SK-N-SH treated with all-trans-retinoic acid at 6 μM for 48 hours (cell line): Measurements from ENCODE around the gene FOXC1.

Experiments used
- ATAC-seq: fragments of 200-7000 bp; cut with Tn5 transposase; 3 replicates; pipeline ENCODE4 v1.9.1; 2020; ENCODE audit warnings: mild to moderate bottlenecking, moderate library complexity
- ARNTL ChIP-seq: fragments of 450-650 bp; formaldehyde crosslinking; IDR thresholded peaks from 2 replicates; pipeline ENCODE4 v1.5.0; 2020; ENCODE audit warnings: low read depth, mild to moderate bottlenecking, moderate library complexity, borderline replicate concordance
- BACH2 ChIP-seq: fragments of 250-450 bp; sonication (Bioruptor Pico); IDR thresholded peaks from 2 replicates; pipeline ENCODE4 v1.9.0; 2021; ENCODE audit warnings: mild to moderate bottlenecking, borderline replicate concordance
- CSDC2 ChIP-seq: fragments of 250-450 bp; sonication (Bioruptor Pico); IDR thresholded peaks from 2 replicates; pipeline ENCODE4 v1.5.0; 2020; ENCODE audit warnings: mild to moderate bottlenecking, moderate library complexity
- ESRRG ChIP-seq: fragments of 250-450 bp; sonication (Bioruptor Pico); IDR thresholded peaks from 2 replicates; pipeline ENCODE4 v1.6.1; 2021; ENCODE audit warnings: mild to moderate bottlenecking
- GLIS3 ChIP-seq: fragments of 250-450 bp; sonication (Bioruptor Pico); IDR thresholded peaks from 2 replicates; pipeline ENCODE4 v1.5.0; 2020; ENCODE audit warnings: mild to moderate bottlenecking, moderate library complexity
- ISL1 ChIP-seq: fragments of 250-450 bp; sonication (Bioruptor Pico); IDR thresholded peaks from 2 replicates; pipeline ENCODE4 v2.1.2; 2022; ENCODE audit warnings: mild to moderate bottlenecking, moderate library complexity
- OSR1 ChIP-seq: fragments of 250-450 bp; sonication (Bioruptor Pico); IDR thresholded peaks from 2 replicates; pipeline ENCODE4 v1.8.0; 2022; ENCODE audit warnings: moderate library complexity, mild to moderate bottlenecking, inconsistent platforms
- RARB ChIP-seq: fragments of 250-450 bp; sonication (Bioruptor Pico); IDR thresholded peaks from 2 replicates; pipeline ENCODE4 v1.8.0; 2021; ENCODE audit warnings: mild to moderate bottlenecking, moderate library complexity
- SNAI2 ChIP-seq: fragments of 250-450 bp; sonication (Bioruptor Pico); IDR thresholded peaks from 2 replicates; pipeline ENCODE4 v1.5.0; 2020; ENCODE audit warnings: mild to moderate bottlenecking, moderate library complexity
- TCF4 ChIP-seq: fragments of 250-450 bp; sonication (Bioruptor Pico); IDR thresholded peaks from 2 replicates; pipeline ENCODE4 v1.8.0; 2021; ENCODE audit warnings: mild to moderate bottlenecking, moderate library complexity, borderline replicate concordance
- TOX ChIP-seq: fragments of 250-450 bp; sonication (Bioruptor Pico); IDR thresholded peaks from 2 replicates; pipeline ENCODE4 v1.8.0; 2021; ENCODE audit warnings: mild to moderate bottlenecking, moderate library complexity, borderline replicate concordance
- ZC3H10 ChIP-seq: fragments of 250-450 bp; sonication (Bioruptor Pico); IDR thresholded peaks from 2 replicates; pipeline ENCODE4 v1.5.1; 2021; ENCODE audit warnings: mild to moderate bottlenecking, moderate library complexity
- ZFP3 ChIP-seq: fragments of 250-450 bp; sonication (Bioruptor Pico); IDR thresholded peaks from 2 replicates; pipeline ENCODE4 v1.5.0; 2020; ENCODE audit warnings: mild to moderate bottlenecking, moderate library complexity
- ZFP30 ChIP-seq: fragments of 450-650 bp; formaldehyde crosslinking; IDR thresholded peaks from 2 replicates; pipeline ENCODE4 v1.5.0; 2022; ENCODE audit warnings: mild to moderate bottlenecking, moderate library complexity
- ZNF565 ChIP-seq: fragments of 450-650 bp; formaldehyde crosslinking; conservative IDR thresholded peaks from 2 replicates; pipeline ENCODE4 v1.5.0; 2020; ENCODE audit warnings: low read depth, mild to moderate bottlenecking, moderate library complexity
- ZNF70 ChIP-seq: fragments of 450-650 bp; formaldehyde crosslinking; IDR thresholded peaks from 2 replicates; pipeline ENCODE4 v1.5.0; 2020; ENCODE audit warnings: mild to moderate bottlenecking, moderate library complexity
- ZNF8 ChIP-seq: fragments of 450-650 bp; formaldehyde crosslinking; IDR thresholded peaks from 2 replicates; pipeline ENCODE4 v1.5.0; 2020; ENCODE audit warnings: mild to moderate bottlenecking, moderate library complexity
- TF ChIP-seq, protein P1 (sequence below): fragments of 250-450 bp; sonication (Bioruptor Pico); IDR thresholded peaks from 2 replicates; pipeline ENCODE4 v1.8.0; 2021; ENCODE audit warnings: low read depth, mild to moderate bottlenecking, moderate library complexity, borderline replicate concordance
- TF ChIP-seq, protein P2 (sequence below): fragments of 250-450 bp; sonication (Bioruptor Pico); IDR thresholded peaks from 2 replicates; pipeline ENCODE4 v1.5.1; 2020; ENCODE audit warnings: low read depth, mild to moderate bottlenecking, moderate library complexity
- TF ChIP-seq, protein P3 (sequence below): fragments of 250-450 bp; sonication (Bioruptor Pico); IDR thresholded peaks from 2 replicates; pipeline ENCODE4 v1.5.0; 2020; ENCODE audit warnings: mild to moderate bottlenecking, moderate library complexity
- TF ChIP-seq, protein P4 (sequence below): fragments of 250-450 bp; sonication (Bioruptor Pico); IDR thresholded peaks from 2 replicates; pipeline ENCODE4 v1.5.1; 2021; ENCODE audit warnings: mild to moderate bottlenecking, moderate library complexity

Gene FOXC1

DNA sequence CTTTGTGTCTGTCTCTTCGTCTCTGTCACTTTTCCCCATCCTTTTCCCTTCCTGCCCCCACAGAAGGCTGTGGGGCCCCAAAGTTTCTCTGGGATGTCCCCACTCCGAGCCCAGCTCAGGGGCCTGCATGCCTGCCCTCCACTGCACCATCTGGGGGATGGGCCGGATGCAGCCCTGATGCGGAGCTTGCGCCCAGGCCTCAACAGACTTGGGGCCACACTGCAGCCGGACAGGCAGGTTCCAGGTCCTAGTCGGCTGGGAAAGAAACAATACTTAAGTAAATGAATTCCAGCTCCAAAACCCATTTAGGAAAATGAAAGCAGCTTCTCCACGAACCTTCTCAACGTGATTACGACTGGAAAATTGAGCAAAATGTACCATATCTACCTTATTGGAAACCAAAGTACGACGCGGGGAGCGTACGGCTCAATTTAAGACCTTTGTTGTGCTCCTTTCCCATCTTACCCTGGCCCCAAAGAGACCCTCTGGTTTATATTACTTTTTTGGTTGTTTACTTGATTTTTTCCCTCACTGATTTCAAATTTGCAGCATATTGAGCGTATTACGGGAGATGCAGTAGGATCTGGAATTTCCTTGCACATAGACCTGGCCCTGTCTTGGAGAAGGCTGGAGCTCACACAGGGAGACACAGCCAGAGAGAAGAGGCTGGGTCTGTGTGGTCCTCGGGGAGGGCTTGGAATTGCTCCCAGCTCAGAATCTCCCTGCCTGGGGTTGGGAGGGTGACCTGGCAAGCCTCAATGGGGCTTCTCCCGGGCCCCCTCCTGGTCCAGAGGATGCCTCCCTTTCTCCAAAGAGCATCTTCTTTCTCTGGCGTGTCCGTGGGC is 8.0 kb downstream of the FOXC1 start:
- no peak for TF ChIP-seq TCF4 (CRISPR knock-in tag)
- no peak for TF ChIP-seq ZNF565
- TF ChIP-seq ZFP30 (CRISPR knock-in tag): no peak
- TF ChIP-seq ARNTL (CRISPR knock-in tag): no peak
- TF ChIP-seq, protein P1, sequence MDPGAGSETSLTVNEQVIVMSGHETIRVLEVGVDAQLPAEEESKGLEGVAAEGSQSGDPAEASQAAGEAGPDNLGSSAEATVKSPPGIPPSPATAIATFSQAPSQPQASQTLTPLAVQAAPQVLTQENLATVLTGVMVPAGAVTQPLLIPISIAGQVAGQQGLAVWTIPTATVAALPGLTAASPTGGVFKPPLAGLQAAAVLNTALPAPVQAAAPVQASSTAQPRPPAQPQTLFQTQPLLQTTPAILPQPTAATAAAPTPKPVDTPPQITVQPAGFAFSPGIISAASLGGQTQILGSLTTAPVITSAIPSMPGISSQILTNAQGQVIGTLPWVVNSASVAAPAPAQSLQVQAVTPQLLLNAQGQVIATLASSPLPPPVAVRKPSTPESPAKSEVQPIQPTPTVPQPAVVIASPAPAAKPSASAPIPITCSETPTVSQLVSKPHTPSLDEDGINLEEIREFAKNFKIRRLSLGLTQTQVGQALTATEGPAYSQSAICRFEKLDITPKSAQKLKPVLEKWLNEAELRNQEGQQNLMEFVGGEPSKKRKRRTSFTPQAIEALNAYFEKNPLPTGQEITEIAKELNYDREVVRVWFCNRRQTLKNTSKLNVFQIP (CRISPR knock-in tag): no peak
- TF ChIP-seq TOX (CRISPR knock-in tag): no peak
- no peak for TF ChIP-seq BACH2 (CRISPR knock-in tag)
- no peak for TF ChIP-seq RARB (CRISPR knock-in tag)
- TF ChIP-seq ISL1 (CRISPR knock-in tag): no peak
- no peak for TF ChIP-seq ZC3H10
- TF ChIP-seq ZFP3: no peak
- no peak for TF ChIP-seq CSDC2 (CRISPR knock-in tag)
- TF ChIP-seq GLIS3: no peak
- TF ChIP-seq SNAI2 (CRISPR knock-in tag): no peak
- TF ChIP-seq, protein P2, sequence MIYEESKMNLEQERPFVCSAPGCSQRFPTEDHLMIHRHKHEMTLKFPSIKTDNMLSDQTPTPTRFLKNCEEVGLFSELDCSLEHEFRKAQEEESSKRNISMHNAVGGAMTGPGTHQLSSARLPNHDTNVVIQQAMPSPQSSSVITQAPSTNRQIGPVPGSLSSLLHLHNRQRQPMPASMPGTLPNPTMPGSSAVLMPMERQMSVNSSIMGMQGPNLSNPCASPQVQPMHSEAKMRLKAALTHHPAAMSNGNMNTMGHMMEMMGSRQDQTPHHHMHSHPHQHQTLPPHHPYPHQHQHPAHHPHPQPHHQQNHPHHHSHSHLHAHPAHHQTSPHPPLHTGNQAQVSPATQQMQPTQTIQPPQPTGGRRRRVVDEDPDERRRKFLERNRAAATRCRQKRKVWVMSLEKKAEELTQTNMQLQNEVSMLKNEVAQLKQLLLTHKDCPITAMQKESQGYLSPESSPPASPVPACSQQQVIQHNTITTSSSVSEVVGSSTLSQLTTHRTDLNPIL (CRISPR knock-in tag): no peak
- no peak for TF ChIP-seq ZNF8
- TF ChIP-seq, all 23 proteins: peak for 0
- ATAC-seq: no peak

DNA sequence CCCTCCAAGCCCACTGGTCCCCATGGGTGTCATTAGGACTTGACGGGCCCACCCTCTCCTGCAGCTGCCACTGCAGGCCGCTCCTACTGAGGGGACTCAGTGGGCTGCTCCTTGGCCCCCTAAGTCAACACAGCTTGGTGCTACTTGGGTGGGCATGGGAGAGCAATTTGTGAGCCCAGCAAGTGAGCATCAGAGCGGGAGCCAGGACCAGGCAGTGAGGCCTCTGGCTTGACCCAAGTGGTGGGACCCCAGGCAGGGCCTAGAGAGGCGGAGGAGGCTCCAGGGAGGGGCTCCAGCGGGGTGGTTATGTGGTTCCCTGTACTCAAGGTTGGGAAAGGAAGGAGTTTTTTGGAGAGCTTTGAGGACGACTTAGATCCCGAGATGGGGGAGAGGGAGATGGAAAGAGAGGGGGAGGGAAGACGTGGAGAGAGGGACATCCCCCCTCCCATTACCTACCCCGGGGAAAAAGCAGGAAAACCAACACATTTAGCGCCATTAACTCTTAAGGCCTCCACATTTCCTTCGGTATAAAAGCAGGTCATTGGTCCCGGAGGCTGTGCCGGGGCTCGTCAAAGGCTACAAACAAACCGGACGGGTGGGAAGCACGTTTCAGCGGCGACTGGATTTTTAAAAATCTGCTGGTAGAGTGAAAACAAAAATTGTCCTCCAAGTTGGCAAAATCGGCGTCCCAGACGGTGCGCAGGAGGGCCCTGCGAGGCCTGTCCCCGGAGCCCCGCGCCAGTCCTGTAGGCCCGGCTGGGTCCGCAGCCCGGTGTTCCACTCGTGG is 8.8 kb downstream of the FOXC1 start:
- ATAC-seq: no peak
- TF ChIP-seq ISL1 (CRISPR knock-in tag): no peak
- TF ChIP-seq, protein P2 (CRISPR knock-in tag): no peak
- no peak for TF ChIP-seq BACH2 (CRISPR knock-in tag)
- TF ChIP-seq ZNF565: no peak
- TF ChIP-seq GLIS3: no peak
- TF ChIP-seq ZNF8: no peak
- TF ChIP-seq TCF4 (CRISPR knock-in tag): no peak
- TF ChIP-seq ZFP3: no peak
- TF ChIP-seq, protein P1 (CRISPR knock-in tag): no peak
- TF ChIP-seq OSR1 (CRISPR knock-in tag): no peak
- no peak for TF ChIP-seq ESRRG (CRISPR knock-in tag)
- TF ChIP-seq, protein P3, sequence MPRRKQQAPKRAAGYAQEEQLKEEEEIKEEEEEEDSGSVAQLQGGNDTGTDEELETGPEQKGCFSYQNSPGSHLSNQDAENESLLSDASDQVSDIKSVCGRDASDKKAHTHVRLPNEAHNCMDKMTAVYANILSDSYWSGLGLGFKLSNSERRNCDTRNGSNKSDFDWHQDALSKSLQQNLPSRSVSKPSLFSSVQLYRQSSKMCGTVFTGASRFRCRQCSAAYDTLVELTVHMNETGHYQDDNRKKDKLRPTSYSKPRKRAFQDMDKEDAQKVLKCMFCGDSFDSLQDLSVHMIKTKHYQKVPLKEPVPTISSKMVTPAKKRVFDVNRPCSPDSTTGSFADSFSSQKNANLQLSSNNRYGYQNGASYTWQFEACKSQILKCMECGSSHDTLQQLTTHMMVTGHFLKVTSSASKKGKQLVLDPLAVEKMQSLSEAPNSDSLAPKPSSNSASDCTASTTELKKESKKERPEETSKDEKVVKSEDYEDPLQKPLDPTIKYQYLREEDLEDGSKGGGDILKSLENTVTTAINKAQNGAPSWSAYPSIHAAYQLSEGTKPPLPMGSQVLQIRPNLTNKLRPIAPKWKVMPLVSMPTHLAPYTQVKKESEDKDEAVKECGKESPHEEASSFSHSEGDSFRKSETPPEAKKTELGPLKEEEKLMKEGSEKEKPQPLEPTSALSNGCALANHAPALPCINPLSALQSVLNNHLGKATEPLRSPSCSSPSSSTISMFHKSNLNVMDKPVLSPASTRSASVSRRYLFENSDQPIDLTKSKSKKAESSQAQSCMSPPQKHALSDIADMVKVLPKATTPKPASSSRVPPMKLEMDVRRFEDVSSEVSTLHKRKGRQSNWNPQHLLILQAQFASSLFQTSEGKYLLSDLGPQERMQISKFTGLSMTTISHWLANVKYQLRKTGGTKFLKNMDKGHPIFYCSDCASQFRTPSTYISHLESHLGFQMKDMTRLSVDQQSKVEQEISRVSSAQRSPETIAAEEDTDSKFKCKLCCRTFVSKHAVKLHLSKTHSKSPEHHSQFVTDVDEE (CRISPR knock-in tag): no peak
- TF ChIP-seq ZC3H10: no peak
- TF ChIP-seq, protein P4, sequence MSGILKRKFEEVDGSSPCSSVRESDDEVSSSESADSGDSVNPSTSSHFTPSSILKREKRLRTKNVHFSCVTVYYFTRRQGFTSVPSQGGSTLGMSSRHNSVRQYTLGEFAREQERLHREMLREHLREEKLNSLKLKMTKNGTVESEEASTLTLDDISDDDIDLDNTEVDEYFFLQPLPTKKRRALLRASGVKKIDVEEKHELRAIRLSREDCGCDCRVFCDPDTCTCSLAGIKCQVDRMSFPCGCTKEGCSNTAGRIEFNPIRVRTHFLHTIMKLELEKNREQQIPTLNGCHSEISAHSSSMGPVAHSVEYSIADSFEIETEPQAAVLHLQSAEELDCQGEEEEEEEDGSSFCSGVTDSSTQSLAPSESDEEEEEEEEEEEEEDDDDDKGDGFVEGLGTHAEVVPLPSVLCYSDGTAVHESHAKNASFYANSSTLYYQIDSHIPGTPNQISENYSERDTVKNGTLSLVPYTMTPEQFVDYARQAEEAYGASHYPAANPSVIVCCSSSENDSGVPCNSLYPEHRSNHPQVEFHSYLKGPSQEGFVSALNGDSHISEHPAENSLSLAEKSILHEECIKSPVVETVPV: no peak
- TF ChIP-seq SNAI2 (CRISPR knock-in tag): no peak
- no peak for TF ChIP-seq ZNF70 (CRISPR knock-in tag)
- TF ChIP-seq ZFP30 (CRISPR knock-in tag): no peak
- TF ChIP-seq TOX (CRISPR knock-in tag): no peak
- TF ChIP-seq ARNTL (CRISPR knock-in tag): no peak
- TF ChIP-seq CSDC2 (CRISPR knock-in tag): no peak
